ENCODE results near the gene NEDD4L.
"Not testable (repeated sequence)": the region's sequence is repeated elsewhere in the genome, so short reads cannot be mapped to it uniquely, and the experiment has no call there.

Gene NEDD4L

DNA sequence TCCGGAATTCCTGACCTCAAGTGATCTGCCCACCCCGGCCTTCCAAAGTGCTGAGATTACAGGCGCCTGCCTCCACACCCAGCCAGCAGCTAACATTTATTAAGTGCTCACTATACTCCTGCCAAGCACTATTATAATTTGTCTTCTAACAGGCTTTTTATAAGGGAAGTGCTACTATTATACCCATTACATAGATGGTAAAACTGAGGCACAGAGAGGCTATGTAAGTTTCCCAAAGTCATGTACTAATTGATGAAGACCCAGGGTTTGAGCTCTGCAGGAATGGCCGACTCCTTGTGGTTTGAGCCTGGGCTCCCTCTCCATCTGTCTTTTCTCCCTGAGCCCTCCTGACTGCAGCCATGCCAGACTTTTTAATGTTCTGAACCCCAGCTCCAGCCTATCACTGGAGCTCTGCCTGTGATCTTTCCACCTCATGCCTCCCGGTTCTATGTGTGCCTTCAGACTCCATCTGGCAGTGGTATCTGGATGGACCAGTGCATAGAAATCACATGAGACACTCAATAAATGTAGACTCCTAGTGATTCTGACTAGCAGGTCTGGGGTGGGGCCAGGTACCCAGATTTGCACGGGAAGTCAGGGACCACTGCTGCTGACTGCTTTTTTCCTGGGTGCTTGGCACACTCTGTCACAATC is 197.1 kb downstream of the NEDD4L start:
- DNase-seq (ENCODE audit: low read depth), result no peak

DNA sequence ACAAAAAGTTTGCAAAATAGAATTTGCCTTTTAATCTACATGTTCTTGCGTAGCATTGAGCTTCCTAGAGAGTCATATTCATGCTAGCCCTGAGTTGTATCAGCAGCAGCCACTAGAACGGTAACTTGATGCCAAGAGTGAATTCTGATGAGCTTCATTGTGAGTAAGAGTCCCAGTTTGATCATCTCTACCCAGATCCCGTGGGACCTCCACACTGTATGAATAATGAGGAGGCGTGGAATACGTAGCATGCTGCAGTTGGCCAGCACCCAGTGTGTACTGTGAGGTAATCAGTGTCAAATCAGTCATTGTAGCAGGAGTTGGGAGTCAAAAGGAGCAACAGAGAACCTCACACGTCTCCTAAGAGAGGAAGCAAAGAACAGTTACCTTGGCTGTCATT is 197.9 kb downstream of the NEDD4L start:
- DNase-seq (ENCODE audit: low read depth), result peak; percentile 72

DNA sequence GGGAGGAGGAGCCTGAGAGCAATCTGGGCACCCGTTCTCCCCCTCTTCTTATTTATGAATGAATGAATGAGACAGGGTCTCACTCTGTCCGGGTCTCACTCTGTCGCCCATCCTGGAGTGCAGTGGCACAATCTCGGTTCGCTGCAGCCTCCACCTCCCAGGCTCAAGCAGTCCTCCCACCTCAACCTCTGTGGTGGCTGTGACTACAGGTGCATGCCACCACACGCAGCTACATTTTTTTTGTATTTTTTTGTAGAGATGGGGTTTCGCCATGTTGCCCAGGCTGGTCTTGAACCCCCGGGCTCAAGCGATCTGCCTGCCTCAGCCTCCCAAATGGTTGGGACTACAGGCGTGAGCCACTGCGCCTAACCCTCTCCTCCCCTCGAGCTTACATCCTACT is 198.4 kb downstream of the NEDD4L start:
- no peak for DNase-seq (ENCODE audit: low read depth)

DNA sequence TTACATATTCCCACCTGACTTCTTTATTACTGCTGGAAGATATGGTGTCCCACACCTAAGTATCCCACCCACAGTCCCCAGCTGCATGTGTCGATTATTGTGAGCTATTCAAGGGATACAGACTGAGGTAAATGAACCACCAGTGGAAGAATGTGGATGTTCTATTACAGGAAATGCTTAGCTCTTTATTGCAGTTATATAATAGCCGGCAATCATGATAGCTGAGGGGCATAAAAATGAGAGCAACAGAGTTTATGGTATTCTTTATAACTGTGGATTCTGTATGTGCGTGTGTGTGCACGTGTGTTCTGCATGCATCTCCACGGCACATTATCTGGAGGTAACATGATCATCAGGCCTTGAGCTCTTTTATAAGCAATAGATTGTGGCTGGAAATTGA is 198.9 kb downstream of the NEDD4L start:
- DNase-seq (ENCODE audit: low read depth), result no peak

DNA sequence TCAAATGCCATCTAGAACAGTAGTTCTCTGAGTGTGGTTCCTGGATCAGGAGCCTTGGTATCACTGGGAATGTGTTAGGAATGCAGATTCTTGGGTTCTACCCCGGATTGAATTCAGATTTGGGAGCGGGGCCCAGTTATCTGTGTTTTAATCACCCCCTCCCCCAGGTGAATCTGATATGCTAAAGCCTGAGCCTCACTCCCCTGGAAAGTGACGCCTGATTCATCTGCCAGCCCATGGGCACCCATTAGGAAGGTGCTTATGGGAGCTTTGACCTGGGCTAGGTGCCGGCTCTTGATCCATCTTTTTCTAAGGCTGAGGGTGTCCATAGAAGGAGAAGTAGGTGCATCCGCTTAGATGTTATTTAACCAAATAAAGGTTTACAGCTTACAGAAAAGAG is 199.4 kb downstream of the NEDD4L start:
- no peak for DNase-seq (ENCODE audit: low read depth)

DNA sequence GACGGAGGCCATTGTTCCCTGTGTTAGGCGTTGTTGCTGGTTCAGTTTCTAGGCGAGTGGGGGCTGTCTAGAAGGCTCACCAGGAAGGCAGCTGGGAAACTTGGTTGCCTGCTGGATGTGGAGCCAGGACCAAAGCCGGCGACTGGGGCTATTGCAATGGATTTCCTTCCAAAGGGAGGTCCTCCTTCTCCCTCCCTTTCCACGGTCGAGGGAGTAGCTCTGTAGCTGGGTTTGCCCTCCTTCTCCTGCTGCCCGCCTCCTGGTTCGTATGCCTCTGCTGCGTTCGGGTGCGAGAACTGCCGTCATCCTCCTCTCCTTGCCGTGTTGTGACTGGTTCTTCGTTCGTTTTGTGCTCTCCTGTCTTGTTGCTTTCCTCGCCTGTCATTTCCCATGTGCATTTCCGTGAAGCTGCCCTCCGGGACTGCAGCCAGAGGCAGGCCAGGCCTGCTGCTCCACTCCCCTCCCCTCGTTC is 203.4 kb downstream of the NEDD4L start:
- no peak for DNase-seq (ENCODE audit: low read depth)

DNA sequence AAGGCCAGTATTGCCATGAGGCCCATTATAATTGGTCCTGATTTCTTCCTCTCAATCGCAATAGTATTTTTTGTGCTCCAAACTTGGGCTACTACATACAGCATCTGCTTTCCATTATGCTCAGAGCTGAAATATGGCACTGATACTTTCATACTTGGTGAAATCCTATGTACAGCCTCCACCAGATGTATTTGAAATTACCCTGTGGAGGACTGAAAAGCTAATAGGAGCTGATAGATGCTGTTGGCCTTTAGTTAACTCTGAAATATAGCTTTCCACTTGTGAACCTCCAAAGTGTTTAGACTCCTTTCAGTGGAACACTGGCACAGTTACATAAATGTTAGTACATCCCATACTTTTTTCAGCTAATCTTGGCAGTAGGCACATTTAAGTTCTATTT is 205.7 kb downstream of the NEDD4L start:
- no peak for DNase-seq (ENCODE audit: low read depth)

DNA sequence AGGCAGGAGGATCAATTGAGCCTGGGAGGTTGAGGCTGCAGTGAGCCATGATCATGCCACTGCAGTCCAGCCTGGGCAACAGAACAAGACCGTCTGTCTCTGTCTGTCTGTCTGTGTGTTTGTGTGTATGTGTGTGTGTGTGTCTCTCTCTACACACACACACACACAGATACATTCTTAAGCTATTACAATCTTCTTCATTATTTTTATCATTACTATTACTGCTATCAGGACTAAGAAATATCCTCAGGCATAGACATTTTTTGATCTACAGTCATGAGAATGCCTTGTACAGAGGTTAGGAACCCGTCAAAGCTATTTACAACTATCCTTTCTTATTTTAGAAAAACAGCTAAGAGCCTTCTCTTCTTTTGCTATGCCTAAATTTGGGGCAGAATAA is 207.4 kb downstream of the NEDD4L start:
- DNase-seq (ENCODE audit: low read depth), result no peak

DNA sequence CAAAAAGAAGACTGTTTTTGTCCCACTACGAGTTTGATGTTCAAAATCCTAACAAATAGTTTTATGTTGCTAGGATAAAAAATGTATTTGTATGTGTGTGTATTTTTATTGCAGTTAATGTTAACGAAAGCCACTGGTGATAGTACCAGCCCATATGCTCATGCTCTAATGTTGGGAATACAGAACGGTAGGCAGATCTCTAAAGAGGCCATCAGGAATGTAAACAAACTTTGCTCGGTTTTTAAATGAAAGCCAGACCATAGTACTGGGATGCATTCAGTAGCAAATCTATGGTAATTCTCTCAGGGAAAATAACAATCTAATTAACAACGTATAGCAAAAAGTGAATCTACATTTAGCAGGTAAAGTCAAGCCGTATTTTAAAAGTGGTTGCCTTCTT is 208.1 kb downstream of the NEDD4L start:
- no peak for DNase-seq (ENCODE audit: low read depth)

DNA sequence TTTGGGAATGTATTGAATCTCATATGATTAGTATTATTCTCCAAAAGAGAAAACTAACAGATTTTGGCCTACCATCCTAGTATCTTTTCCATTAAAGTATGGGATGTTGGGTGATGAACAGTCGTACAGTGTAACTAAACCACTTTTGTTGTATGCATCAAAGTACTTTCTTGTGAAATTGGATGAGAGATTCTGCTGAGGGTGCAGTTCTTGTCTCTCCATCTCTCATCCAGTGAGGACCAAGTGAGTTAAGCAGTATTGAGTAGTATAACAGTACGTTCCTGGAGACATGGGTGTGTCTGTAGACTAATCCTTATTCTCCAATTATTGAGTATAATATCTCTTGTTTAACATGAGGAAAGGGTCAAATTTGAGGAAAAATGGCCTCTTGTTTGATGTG is 209.3 kb downstream of the NEDD4L start:
- no peak for DNase-seq (ENCODE audit: low read depth)

DNA sequence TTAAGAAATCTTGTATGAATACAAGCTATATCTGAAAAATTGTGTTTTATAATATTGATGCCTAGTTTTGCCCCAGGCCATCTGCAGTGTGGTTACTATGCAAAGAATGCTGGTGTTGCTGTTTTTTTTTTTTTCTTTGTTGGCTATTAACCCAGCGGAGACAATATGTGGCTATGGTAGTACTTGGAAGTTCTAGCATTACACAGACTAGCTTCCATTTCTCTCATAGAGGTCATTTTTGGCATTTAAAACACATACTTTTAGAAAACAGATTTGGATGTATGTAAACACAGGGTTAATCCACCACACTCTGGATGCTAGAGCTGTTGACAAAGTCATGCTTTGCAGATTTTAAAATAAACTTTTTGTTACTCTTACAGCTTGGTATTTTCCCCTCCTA is 209.8 kb downstream of the NEDD4L start:
- DNase-seq (ENCODE audit: low read depth), result no peak

DNA sequence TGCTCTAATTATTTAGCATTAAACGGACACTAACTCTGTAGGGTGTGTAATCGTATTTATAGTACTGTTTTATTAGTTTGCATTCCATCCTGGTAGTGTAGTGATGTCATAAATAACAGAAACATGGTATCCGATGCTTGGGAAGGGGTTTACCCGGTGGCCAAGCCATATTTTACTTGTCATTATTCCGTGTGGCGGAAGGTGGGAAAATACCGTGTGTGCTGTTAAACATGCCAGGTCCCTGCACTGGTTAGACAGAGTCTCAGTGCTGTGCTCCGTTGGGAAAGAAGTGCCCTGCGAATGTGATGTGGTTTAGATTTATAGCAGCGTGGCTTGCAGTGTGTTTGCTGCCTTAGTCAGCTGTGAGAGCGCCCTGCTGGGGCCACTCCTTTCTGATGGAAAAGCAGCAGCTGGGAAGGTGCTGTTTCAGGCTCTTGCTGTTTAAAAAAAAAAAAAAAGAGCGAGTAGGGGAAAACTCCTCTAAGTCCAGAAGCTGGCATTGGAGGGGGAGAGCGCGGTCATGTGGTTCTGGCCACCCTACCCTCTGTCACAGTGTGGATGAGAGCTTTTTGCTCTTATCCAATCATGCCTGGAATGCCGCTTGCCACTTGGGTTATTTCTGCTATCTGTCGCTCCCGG is 211.0 kb downstream of the NEDD4L start:
- no peak for DNase-seq (ENCODE audit: low read depth)

DNA sequence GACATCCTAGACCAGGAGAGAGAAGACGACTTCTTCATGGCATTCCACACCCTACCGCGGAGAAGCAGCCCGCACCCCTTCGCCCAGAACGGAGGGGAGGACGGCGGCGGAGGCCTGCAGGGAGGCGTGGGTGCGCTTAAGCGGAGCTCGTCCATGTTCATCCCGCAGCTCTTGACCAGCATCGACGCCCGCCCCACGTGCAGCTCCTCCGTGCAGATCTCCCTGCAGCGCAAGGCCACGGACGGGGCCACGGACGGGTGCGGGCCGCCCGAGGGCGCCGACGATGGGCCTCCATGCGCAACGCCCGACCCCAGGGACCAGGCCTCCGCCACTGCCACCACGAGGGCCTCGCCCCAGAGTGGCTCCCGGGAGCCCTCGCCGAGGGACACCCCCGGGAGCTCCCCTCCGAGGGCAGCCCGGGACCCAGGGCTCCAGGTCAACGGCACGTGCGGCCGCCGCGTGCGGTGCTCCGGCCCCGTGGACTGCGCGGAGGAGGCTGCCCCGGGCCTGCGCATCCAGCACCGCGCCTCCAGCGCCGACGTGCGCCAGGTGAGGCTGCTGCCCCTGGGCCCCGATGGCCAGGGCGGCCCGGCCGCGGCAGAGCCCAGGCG is 211.8 kb downstream of the NEDD4L start:
- no peak for DNase-seq (ENCODE audit: low read depth)

DNA sequence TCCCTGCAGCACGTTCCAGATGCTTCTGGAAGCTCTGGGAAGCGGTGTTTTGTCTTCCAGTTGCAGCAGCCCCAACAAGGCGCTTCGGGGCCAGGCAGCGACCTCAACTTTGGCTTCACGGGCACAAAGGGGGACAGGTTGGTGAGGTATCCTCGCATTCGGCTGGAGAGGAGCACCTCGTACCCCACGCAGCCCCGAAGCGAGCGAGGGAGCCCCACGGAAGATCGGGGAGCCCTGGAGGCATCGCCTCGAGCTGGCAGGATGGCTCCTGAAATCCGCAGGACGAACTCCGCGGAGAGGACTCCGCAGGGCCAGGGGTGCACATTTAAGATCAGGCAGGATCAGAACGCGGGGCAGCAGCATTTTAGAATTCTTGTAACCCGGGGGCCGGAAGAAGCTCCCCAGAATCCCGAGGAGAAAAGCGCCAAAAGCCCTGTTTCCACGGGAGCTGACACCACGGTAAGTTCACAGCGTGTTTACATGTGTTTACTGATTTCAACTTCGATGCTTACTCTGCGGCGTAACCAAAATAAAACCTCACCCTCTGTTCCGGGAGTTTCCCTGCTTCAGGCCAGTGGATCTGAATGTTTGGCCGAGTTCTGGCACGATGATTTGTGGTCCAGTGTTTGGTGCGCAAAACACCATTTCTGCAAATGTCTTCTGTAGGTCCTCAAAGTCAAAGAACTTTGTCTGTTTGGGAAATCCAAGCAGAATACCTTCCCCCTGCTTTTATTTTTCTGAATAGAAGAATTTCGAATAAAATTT is 212.5 kb downstream of the NEDD4L start:
- DNase-seq (ENCODE audit: low read depth), result no peak

DNA sequence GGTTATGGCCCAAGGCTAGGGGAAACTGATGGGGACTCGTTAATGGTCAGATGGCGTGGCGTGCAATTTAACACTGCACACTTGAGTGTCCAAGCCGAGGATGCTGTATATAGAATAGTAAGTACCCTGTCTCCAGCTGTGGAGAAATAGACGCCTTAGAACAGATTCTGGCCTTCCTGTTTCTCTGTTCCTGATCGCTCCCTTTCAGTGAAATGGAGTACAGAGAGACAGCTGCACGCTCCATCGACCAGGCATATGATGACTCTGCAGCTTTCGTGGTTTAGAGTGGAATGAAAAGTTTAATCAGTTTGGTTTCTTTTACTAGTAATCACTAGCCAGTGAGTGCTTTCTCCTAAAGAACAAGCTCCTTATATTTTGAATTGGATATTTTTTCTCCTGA is 213.4 kb downstream of the NEDD4L start:
- DNase-seq (ENCODE audit: low read depth), result peak; percentile 34

DNA sequence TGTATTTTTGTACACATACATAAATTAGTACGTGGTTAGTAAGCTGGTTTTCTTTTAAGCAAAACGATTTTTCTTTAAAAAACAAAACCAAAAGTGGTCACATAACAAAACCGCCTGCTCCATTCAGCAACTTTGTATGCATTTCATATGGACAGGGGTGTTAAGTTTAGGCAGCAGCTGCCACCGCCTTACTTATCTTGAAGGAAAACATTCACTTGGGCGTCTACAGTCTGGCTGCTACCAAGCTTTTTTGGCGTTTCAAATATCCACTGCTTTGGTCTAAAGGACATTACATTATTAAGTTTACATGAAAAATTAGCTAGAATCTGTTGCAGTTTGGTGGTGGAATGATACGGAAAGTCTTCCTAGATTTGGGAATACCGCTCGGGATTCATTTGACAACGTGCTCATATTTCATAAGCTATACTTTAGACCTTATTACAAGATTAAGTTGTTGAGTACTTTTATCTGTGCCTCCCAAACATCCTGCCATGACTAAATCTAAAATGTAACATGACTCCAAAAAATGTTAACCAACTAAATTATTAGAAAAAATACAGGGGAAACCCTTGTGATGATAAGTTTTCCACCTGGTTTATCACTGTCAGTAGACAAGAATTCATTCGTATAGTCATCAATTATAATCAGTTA is 214.8 kb downstream of the NEDD4L start:
- DNase-seq (ENCODE audit: low read depth), result no peak

DNA sequence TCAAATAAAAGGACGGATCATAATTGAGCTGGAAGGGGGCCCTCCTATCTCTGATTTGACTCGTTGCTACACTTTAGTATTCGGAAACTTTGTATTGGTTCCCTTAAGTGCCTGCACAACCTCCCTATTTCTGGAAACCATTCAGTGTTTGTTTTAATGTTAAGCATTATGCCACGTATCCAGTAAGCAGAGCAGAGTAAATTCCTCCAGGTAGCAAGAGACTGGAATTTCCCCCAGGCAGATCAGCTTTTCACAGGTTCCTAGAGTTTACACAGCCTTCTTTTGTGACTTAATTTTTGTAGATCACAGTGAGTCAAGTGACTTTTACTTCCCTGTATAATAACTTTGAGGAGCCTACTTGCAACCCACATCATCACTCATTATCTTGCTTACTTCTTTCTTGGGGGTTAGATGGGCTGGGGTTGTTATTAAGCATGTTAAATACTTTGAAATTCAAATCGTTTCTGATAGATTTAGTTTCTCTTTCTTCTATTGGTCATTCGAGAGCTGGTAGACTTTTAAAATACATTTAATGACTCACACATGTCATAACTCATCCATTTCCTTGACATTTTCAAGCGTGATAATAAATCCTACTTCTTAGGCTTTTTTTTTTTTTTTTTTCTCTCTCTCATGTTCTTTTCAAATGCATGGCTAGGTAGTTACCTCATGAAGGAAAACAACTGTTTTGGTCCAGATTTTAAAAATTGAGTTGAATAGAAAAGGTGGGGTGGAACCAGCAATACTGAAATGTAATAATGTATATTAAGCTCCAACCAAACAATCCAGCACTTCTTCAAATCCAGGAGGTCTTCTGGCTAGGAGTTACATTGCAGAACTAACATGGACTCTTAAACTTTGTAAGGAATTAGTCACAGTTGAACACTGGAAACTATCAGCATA is 219.3 kb downstream of the NEDD4L start:
- DNase-seq (ENCODE audit: low read depth), result peak; percentile 64

DNA sequence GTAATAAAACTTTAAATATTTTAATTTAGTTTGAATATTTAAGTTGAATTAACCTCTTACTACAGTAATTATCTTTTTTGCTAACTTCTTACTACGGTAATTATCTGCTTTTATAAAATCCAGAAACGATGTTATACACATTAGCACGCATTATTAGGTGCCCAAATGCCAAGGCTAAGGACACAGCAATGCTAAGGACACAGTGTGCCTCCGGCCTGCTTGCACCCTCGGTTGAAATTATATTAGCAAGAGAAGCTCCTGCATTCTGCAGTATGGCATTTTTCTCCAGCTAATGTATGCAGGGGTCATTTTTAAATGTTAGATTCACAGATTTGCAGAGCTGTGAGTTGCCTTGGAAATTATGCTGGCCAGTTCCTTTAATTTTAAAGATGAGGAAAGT is 220.0 kb downstream of the NEDD4L start:
- no peak for DNase-seq (ENCODE audit: low read depth)

DNA sequence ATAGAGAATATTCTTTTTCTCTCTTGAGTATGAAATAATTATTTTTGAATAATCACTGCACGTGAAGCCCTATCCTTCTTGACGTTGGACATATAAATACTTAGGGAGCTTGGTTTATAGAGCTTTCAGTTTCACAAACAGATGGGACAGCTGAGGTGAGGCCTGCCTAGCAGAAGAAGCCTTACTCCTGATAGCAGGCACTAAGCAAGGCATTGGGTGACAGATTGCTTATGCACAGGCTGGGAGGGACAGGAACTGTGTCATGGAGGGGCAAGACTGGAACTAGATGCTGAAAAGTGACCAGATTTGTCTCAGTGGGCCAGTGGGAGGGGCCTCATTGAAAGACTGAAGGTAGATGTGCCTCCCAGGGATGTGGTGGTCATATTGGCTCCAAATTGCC is 220.8 kb downstream of the NEDD4L start:
- DNase-seq (ENCODE audit: low read depth), result no peak

DNA sequence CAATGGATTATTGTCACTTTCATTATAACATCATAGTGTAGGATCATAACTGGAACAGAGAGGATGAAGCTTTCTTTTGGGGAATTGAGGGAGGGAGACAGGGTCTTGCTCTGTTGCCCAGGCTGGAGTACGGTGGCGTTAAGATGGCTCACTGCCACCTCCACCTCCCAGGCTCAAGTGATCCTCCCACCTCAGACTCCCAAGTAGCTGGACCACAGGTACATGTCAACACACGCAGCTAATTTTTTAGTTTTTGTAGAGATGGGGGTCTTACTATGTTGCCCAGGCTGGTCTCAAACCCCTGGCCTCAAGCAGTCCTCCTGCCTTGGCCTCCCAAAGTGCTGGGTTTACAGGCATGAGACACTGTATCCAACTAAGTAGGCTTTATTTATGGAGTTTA is 221.5 kb downstream of the NEDD4L start:
- DNase-seq (ENCODE audit: low read depth), result not testable (repeated sequence)

DNA sequence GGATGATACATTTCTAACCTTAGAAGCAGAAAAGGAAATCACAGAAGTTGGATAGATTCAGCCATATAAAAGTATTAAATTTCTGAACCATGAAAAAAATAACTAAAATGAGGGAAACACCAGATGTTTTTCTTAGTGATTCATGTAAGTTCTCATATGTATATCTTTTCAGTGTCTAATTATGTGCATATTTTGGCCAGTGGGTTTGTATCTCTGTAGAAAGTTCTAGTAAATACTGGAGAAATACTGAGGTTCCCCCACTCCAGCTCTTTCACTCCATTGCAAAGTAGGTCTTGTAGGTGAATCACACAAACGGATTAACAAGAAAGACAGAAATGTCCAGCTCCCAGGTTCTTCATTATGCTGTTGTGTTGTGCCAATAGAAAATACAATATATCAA is 222.3 kb downstream of the NEDD4L start:
- DNase-seq (ENCODE audit: low read depth), result no peak

All from ELR (cell line).